Endothelial cell of umbilical vein (primary cell): ENCODE data around the gene NUP107.

Experiments used
- EZH2 ChIP-seq: IDR thresholded peaks from 2 replicates; pipeline ENCODE4 v1.6.1; 2012; ENCODE audit warnings: borderline replicate concordance, low read depth, mild to moderate bottlenecking, moderate library complexity, low read length, inconsistent platforms; ENCODE audit not compliant: severe bottlenecking
- FOS ChIP-seq: IDR thresholded peaks from 2 replicates; pipeline ENCODE4 v1.6.1; 2011; ENCODE audit warnings: mild to moderate bottlenecking, low read length, moderate library complexity, borderline replicate concordance; ENCODE audit not compliant: insufficient read depth
- GATA2 ChIP-seq: IDR thresholded peaks from 2 replicates; pipeline ENCODE4 v1.7.0; 2011; ENCODE audit warnings: low read depth, mild to moderate bottlenecking, moderate library complexity, mixed read lengths, low read length; ENCODE audit not compliant: insufficient read length, insufficient read depth
- JUN ChIP-seq: IDR thresholded peaks from 2 replicates; pipeline ENCODE4 v1.6.1; 2011; ENCODE audit warnings: borderline replicate concordance, low read depth; ENCODE audit not compliant: insufficient read length, insufficient read depth
- MYC ChIP-seq: IDR thresholded peaks from one replicate; pipeline ENCODE4 v1.6.1; 2011; ENCODE audit warnings: mild to moderate bottlenecking, low read depth, low read length
- POLR2A ChIP-seq: IDR thresholded peaks from 2 replicates; pipeline ENCODE4 v1.6.1; 2012; ENCODE audit warnings: low read depth, mild to moderate bottlenecking, control low read depth, low read length
- POLR2AphosphoS5 ChIP-seq: IDR thresholded peaks from 2 replicates; pipeline ENCODE4 v1.6.1; 2012; ENCODE audit warnings: low read depth, mild to moderate bottlenecking, control low read depth, low read length, moderate library complexity; ENCODE audit not compliant: insufficient read depth
- TF ChIP-seq, protein P1 (sequence below), 2 donors: IDR thresholded peaks; 1 replicate in 1 of 2; 2 replicates in 1 of 2; pipeline ENCODE4 v1.5.1; 2011; ENCODE audit warnings: low read length in 2 of 2, mild to moderate bottlenecking in 2 of 2, moderate library complexity in 2 of 2, control low read depth in 1 of 2, inconsistent platforms in 1 of 2, low read depth in 1 of 2; ENCODE audit not compliant: insufficient read depth in 1 of 2; ENCODE audit errors: extremely low read depth in 1 of 2
- TF ChIP-seq, protein P2 (sequence below): IDR thresholded peaks from 2 replicates; pipeline ENCODE4 v1.6.1; 2011; ENCODE audit not compliant: insufficient read depth, insufficient read length

DNA sequence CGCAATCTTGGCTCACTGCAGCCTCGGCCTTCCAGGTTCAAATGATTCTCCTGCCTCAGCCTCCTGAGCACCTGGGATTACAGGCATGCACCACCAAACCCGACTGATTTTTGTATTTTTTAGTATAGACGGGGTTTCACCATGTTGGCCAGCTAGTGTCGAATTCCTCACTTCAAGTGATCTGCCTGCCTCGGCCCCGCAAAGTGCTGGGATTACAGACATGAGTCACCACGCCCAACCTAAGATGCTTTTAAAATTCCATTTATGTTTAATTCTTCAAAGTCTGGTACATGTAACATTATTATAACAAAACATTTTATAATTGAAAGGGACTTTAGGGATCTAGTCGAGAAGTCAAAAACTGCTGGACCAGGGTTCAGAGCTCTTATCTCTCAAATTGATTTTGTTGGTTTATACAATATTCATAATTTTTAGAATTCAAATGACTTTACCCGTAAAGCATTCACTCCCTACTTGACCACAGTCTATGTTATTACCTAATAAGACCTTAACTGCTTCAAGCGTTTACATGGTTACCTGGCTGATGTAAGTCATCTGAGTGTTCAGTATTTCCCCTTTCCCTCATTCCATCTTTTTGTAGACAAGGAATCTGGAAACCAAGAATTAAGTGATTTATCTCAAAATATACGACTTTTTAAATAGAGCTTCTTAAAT, 47.9 kb upstream of the NUP107 start:
- TF ChIP-seq, protein P1, sequence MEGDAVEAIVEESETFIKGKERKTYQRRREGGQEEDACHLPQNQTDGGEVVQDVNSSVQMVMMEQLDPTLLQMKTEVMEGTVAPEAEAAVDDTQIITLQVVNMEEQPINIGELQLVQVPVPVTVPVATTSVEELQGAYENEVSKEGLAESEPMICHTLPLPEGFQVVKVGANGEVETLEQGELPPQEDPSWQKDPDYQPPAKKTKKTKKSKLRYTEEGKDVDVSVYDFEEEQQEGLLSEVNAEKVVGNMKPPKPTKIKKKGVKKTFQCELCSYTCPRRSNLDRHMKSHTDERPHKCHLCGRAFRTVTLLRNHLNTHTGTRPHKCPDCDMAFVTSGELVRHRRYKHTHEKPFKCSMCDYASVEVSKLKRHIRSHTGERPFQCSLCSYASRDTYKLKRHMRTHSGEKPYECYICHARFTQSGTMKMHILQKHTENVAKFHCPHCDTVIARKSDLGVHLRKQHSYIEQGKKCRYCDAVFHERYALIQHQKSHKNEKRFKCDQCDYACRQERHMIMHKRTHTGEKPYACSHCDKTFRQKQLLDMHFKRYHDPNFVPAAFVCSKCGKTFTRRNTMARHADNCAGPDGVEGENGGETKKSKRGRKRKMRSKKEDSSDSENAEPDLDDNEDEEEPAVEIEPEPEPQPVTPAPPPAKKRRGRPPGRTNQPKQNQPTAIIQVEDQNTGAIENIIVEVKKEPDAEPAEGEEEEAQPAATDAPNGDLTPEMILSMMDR (IDR thresholded peaks at IDR 0.05; ENCODE audit: extremely low read depth in 1 of 2, insufficient read depth in 1 of 2, low read depth in 1 of 2, low read length in 2 of 2): no peak
- TF ChIP-seq POLR2A (no peak), JUN (no peak), POLR2AphosphoS5 (no peak), MYC (no peak), EZH2 (no peak), GATA2 (no peak), FOS (no peak)
- TF ChIP-seq, protein P2, sequence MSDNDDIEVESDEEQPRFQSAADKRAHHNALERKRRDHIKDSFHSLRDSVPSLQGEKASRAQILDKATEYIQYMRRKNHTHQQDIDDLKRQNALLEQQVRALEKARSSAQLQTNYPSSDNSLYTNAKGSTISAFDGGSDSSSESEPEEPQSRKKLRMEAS: no peak
